ENCODE data around the gene SIAH2.

SIAH2 gene

GRCh38 chr3:150771600-150771999, 8.6 kb upstream of the SIAH2 start:
- Histone ChIP-seq H3K9ac (ENCODE audit: low read depth, low read length) (no peak overlapping the region), H3K36me3 (ENCODE audit: control insufficient read depth, insufficient read depth, low read length) (no peaks in the 10 kb centered on the region), H3K9me3 (ENCODE audit: control insufficient read depth, insufficient read depth, low read length) (no peaks in the 10 kb centered on the region), H3K27me3 (ENCODE audit: control insufficient read depth, insufficient read depth, low read length) (peaks cover 2% of the 10 kb centered on the region), H3K4me1 (ENCODE audit: control insufficient read depth, insufficient read depth, low read length) (no peaks in the 10 kb centered on the region), H3K4me3 (ENCODE audit: low read depth, low read length) (no peak overlapping the region)

- H3K27me3 ChIP-seq (ENCODE audit: control insufficient read depth, insufficient read depth, low read length): peaks cover 2% of the 10 kb centered on the region
- H3K4me3 ChIP-seq (ENCODE audit: low read depth, low read length): no peak overlapping the region
- H3K36me3 ChIP-seq (ENCODE audit: control insufficient read depth, insufficient read depth, low read length): no peaks in the 10 kb centered on the region
- H3K4me1 ChIP-seq (ENCODE audit: control insufficient read depth, insufficient read depth, low read length): peaks cover 4% of the 10 kb centered on the region
- no peaks in the 10 kb centered on the region for H3K9me3 ChIP-seq (ENCODE audit: control insufficient read depth, insufficient read depth, low read length)
- H3K9ac ChIP-seq (ENCODE audit: low read depth, low read length): no peak overlapping the region
Measured at GRCh38 chr3:150770681-150771080, 7.7 kb upstream of the SIAH2 start.

GRCh38 chr3:150766742-150767141, 3.8 kb upstream of the SIAH2 start:
- Histone ChIP-seq H3K36me3 (ENCODE audit: control insufficient read depth, insufficient read depth, low read length) (no peaks in the 10 kb centered on the region), H3K4me3 (ENCODE audit: low read depth, low read length) (no peak overlapping the region), H3K9me3 (ENCODE audit: control insufficient read depth, insufficient read depth, low read length) (no peaks in the 10 kb centered on the region), H3K27me3 (ENCODE audit: control insufficient read depth, insufficient read depth, low read length) (peaks cover 29% of the 10 kb centered on the region), H3K4me1 (ENCODE audit: control insufficient read depth, insufficient read depth, low read length) (peaks cover 7% of the 10 kb centered on the region), H3K9ac (ENCODE audit: low read depth, low read length) (no peak overlapping the region)

- no peaks in the 10 kb centered on the region for H3K9me3 ChIP-seq (ENCODE audit: control insufficient read depth, insufficient read depth, low read length)
- H3K4me3 ChIP-seq (ENCODE audit: low read depth, low read length): no peak overlapping the region
- peaks cover 35% of the 10 kb centered on the region for H3K27me3 ChIP-seq (ENCODE audit: control insufficient read depth, insufficient read depth, low read length)
- H3K4me1 ChIP-seq (ENCODE audit: control insufficient read depth, insufficient read depth, low read length): peaks cover 11% of the 10 kb centered on the region
- no peak overlapping the region for H3K9ac ChIP-seq (ENCODE audit: low read depth, low read length)
- no peaks in the 10 kb centered on the region for H3K36me3 ChIP-seq (ENCODE audit: control insufficient read depth, insufficient read depth, low read length)
Measured at GRCh38 chr3:150765949-150766720, 3.2 kb upstream of the SIAH2 start.

GRCh38 chr3:150764967-150765366, 2.0 kb upstream of the SIAH2 start:
- no peaks in the 10 kb centered on the region for H3K36me3 ChIP-seq (ENCODE audit: control insufficient read depth, insufficient read depth, low read length)
- no peak overlapping the region for H3K9ac ChIP-seq (ENCODE audit: low read depth, low read length)
- no peak overlapping the region for H3K4me3 ChIP-seq (ENCODE audit: low read depth, low read length)
- H3K4me1 ChIP-seq (ENCODE audit: control insufficient read depth, insufficient read depth, low read length): peaks cover 12% of the 10 kb centered on the region
- peaks cover 41% of the 10 kb centered on the region for H3K27me3 ChIP-seq (ENCODE audit: control insufficient read depth, insufficient read depth, low read length)
- H3K9me3 ChIP-seq (ENCODE audit: control insufficient read depth, insufficient read depth, low read length): no peaks in the 10 kb centered on the region

GRCh38 chr3:150764566-150764965, 1.6 kb upstream of the SIAH2 start:
- H3K36me3 ChIP-seq (ENCODE audit: control insufficient read depth, insufficient read depth, low read length): no peaks in the 10 kb centered on the region
- H3K4me1 ChIP-seq (ENCODE audit: control insufficient read depth, insufficient read depth, low read length): peaks cover 12% of the 10 kb centered on the region
- H3K9me3 ChIP-seq (ENCODE audit: control insufficient read depth, insufficient read depth, low read length): no peaks in the 10 kb centered on the region
- H3K4me3 ChIP-seq (ENCODE audit: low read depth, low read length): no peak overlapping the region
- peaks cover 41% of the 10 kb centered on the region for H3K27me3 ChIP-seq (ENCODE audit: control insufficient read depth, insufficient read depth, low read length)
- no peak overlapping the region for H3K9ac ChIP-seq (ENCODE audit: low read depth, low read length)

GRCh38 chr3:150763841-150764483, 993 bp upstream of the SIAH2 start:
- Histone ChIP-seq H3K4me3 (ENCODE audit: low read depth, low read length) (peak overlapping the region; percentile 72), H3K9ac (ENCODE audit: low read depth, low read length) (no peak overlapping the region), H3K36me3 (ENCODE audit: control insufficient read depth, insufficient read depth, low read length) (no peaks in the 10 kb centered on the region), H3K27me3 (ENCODE audit: control insufficient read depth, insufficient read depth, low read length) (peaks cover 41% of the 10 kb centered on the region), H3K9me3 (ENCODE audit: control insufficient read depth, insufficient read depth, low read length) (no peaks in the 10 kb centered on the region), H3K4me1 (ENCODE audit: control insufficient read depth, insufficient read depth, low read length) (peaks cover 12% of the 10 kb centered on the region)

- Histone ChIP-seq H3K9me3 (ENCODE audit: control insufficient read depth, insufficient read depth, low read length) (no peaks in the 10 kb centered on the region), H3K4me3 (ENCODE audit: low read depth, low read length) (peak overlapping the region; percentile 72), H3K36me3 (ENCODE audit: control insufficient read depth, insufficient read depth, low read length) (no peaks in the 10 kb centered on the region), H3K27me3 (ENCODE audit: control insufficient read depth, insufficient read depth, low read length) (peaks cover 41% of the 10 kb centered on the region), H3K4me1 (ENCODE audit: control insufficient read depth, insufficient read depth, low read length) (peaks cover 12% of the 10 kb centered on the region), H3K9ac (ENCODE audit: low read depth, low read length) (no peak overlapping the region)
Measured at GRCh38 chr3:150762662-150763121, 277 bp downstream of the SIAH2 start.

GRCh38 chr3:150761831-150762661, 923 bp downstream of the SIAH2 start:
- Histone ChIP-seq H3K36me3 (ENCODE audit: control insufficient read depth, insufficient read depth, low read length) (no peaks in the 10 kb centered on the region), H3K4me1 (ENCODE audit: control insufficient read depth, insufficient read depth, low read length) (peaks cover 12% of the 10 kb centered on the region), H3K4me3 (ENCODE audit: low read depth, low read length) (peak overlapping the region; percentile 72), H3K9ac (ENCODE audit: low read depth, low read length) (no peak overlapping the region), H3K9me3 (ENCODE audit: control insufficient read depth, insufficient read depth, low read length) (no peaks in the 10 kb centered on the region), H3K27me3 (ENCODE audit: control insufficient read depth, insufficient read depth, low read length) (peaks cover 41% of the 10 kb centered on the region)

GRCh38 chr3:150760431-150761200, 2.4 kb downstream of the SIAH2 start:
- H3K4me3 ChIP-seq (ENCODE audit: low read depth, low read length): no peak overlapping the region
- H3K27me3 ChIP-seq (ENCODE audit: control insufficient read depth, insufficient read depth, low read length): peaks cover 39% of the 10 kb centered on the region
- no peaks in the 10 kb centered on the region for H3K9me3 ChIP-seq (ENCODE audit: control insufficient read depth, insufficient read depth, low read length)
- no peak overlapping the region for H3K9ac ChIP-seq (ENCODE audit: low read depth, low read length)
- H3K4me1 ChIP-seq (ENCODE audit: control insufficient read depth, insufficient read depth, low read length): peaks cover 7% of the 10 kb centered on the region
- H3K36me3 ChIP-seq (ENCODE audit: control insufficient read depth, insufficient read depth, low read length): no peaks in the 10 kb centered on the region

GRCh38 chr3:150759947-150760346, 3.0 kb downstream of the SIAH2 start:
- H3K4me1 ChIP-seq (ENCODE audit: control insufficient read depth, insufficient read depth, low read length): peaks cover 4% of the 10 kb centered on the region
- no peaks in the 10 kb centered on the region for H3K36me3 ChIP-seq (ENCODE audit: control insufficient read depth, insufficient read depth, low read length)
- H3K9ac ChIP-seq (ENCODE audit: low read depth, low read length): no peak overlapping the region
- H3K9me3 ChIP-seq (ENCODE audit: control insufficient read depth, insufficient read depth, low read length): no peaks in the 10 kb centered on the region
- H3K27me3 ChIP-seq (ENCODE audit: control insufficient read depth, insufficient read depth, low read length): peaks cover 33% of the 10 kb centered on the region
- H3K4me3 ChIP-seq (ENCODE audit: low read depth, low read length): no peak overlapping the region

All from iPS-15b (cell line).